Smooth muscle cell (in vitro differentiated cells): Measurements from ENCODE around the gene MAP7. TPM values are rescaled to one million over a fixed set of nuclear protein-coding genes. Genes with fewer than 3 reads are reported as not detected.
A peak's percentile ranks its signal among the peaks of the same experiment; 100 is the strongest.

ENCODE experiments used
- DNase-seq: peaks from one replicate; lab custom pipeline; 2025; ENCODE audit not compliant: unreplicated experiment; lab: John Stamatoyannopoulos, UW
- H2AFZ ChIP-seq: fragments of 200-600 bp; sonication (generic); 2 replicates; pipeline ENCODE4 v1.6.0; 2016; ENCODE audit warnings: antibody characterized with exemption, low read depth, mild to moderate bottlenecking
- H3F3A ChIP-seq: fragments of 200-600 bp; sonication (generic); 2 replicates; pipeline ENCODE4 v1.6.0; 2017; ENCODE audit warnings: antibody characterized with exemption, low read depth
- H3K27ac ChIP-seq: fragments of 200-600 bp; sonication (generic); 2 replicates; pipeline ENCODE4 v1.5.1; 2016; ENCODE audit warnings: low read depth, mild to moderate bottlenecking
- H3K27me3 ChIP-seq: fragments of 200-600 bp; sonication (generic); 2 replicates; pipeline ENCODE4 v1.6.1; 2016; ENCODE audit warnings: low read depth, mild to moderate bottlenecking
- H3K36me3 ChIP-seq: fragments of 200-600 bp; sonication (generic); 2 replicates; pipeline ENCODE4 v1.5.1; 2016; ENCODE audit warnings: low read depth
- H3K4me1 ChIP-seq: fragments of 200-600 bp; sonication (generic); 2 replicates; pipeline ENCODE4 v1.5.1; 2016; ENCODE audit warnings: low read depth
- H3K4me2 ChIP-seq: fragments of 200-600 bp; sonication (generic); 2 replicates; pipeline ENCODE4 v1.6.0; 2016; ENCODE audit warnings: mild to moderate bottlenecking
- H3K4me3 ChIP-seq: fragments of 200-600 bp; sonication (generic); 2 replicates; pipeline ENCODE4 v1.5.1; 2016; ENCODE audit warnings: mild to moderate bottlenecking
- H3K79me2 ChIP-seq: fragments of 200-600 bp; sonication (generic); 2 replicates; pipeline ENCODE4 v1.6.0; 2016; ENCODE audit warnings: low read depth, mild to moderate bottlenecking
- H3K9ac ChIP-seq: fragments of 200-600 bp; sonication (generic); 2 replicates; pipeline ENCODE4 v1.6.0; 2016; ENCODE audit warnings: low read depth
- H3K9me3 ChIP-seq: fragments of 200-600 bp; sonication (generic); replicated peaks from 2 replicates; pipeline ENCODE4 v1.5.1; 2016; ENCODE audit warnings: low read depth
- H4K20me1 ChIP-seq: fragments of 200-600 bp; sonication (generic); 2 replicates; pipeline ENCODE4 v1.6.0; 2016; ENCODE audit warnings: low read depth
- WGBS: methylation state at CpG from one replicate; pipeline ENCODE4 v1.1.7; 2016; ENCODE audit warnings: low lambda C conversion rate; 5-methylcytosine and 5-hydroxymethylcytosine counted together
- polyA plus RNA-seq: library from polyadenylated mRNA; unstranded; fragments of >200 nt; fragmentation: Nextera tagmentation; extraction: Ambion mirVana; gene quantifications from 2 replicates; pipeline ENCODE4 v1.2.1, GENCODE V29; 2016
- total RNA-seq: library from RNA; depleted of rRNA; stranded (reverse); fragments of >200 nt; gene quantifications from 2 replicates; pipeline ENCODE4 v1.2.3, GENCODE V29; 2014
- TF ChIP-seq, protein P1 (sequence below): fragments of 200-600 bp; sonication (generic); IDR thresholded peaks from 2 replicates; pipeline ENCODE4 v1.5.1; 2017; ENCODE audit warnings: borderline replicate concordance, mild to moderate bottlenecking, antibody characterized with exemption; ENCODE audit not compliant: insufficient read depth, poor library complexity, severe bottlenecking

Gene MAP7
- total and polyA plus RNA-seq, 2 experiments from 2014 or later: 1.6 to 8.2 TPM

- Histone ChIP-seq H3K9me3 (no peaks in the 10 kb centered on the region), H3K4me3 (no peak overlapping the region), H3K36me3 (no peaks in the 10 kb centered on the region), H3K4me2 (no peak overlapping the region), H4K20me1 (no peaks in the 10 kb centered on the region), H3K79me2 (no peaks in the 10 kb centered on the region), H3F3A (no peaks in the 10 kb centered on the region), H3K27ac (no peak overlapping the region), H2AFZ (no peak overlapping the region), H3K4me1 (no peaks in the 10 kb centered on the region), H3K9ac (no peak overlapping the region), H3K27me3 (no peaks in the 10 kb centered on the region)
- 98% methylated on average over 5 of the region's 5 CpGs for WGBS
- TF ChIP-seq, protein P1, sequence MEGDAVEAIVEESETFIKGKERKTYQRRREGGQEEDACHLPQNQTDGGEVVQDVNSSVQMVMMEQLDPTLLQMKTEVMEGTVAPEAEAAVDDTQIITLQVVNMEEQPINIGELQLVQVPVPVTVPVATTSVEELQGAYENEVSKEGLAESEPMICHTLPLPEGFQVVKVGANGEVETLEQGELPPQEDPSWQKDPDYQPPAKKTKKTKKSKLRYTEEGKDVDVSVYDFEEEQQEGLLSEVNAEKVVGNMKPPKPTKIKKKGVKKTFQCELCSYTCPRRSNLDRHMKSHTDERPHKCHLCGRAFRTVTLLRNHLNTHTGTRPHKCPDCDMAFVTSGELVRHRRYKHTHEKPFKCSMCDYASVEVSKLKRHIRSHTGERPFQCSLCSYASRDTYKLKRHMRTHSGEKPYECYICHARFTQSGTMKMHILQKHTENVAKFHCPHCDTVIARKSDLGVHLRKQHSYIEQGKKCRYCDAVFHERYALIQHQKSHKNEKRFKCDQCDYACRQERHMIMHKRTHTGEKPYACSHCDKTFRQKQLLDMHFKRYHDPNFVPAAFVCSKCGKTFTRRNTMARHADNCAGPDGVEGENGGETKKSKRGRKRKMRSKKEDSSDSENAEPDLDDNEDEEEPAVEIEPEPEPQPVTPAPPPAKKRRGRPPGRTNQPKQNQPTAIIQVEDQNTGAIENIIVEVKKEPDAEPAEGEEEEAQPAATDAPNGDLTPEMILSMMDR: no peak
- DNase-seq: no peak
Measured at GRCh38 chr6:136510299-136510698, 39.9 kb downstream of the MAP7 start.

GRCh38 chr6:136508725-136509392, 41.4 kb downstream of the MAP7 start:
- Histone ChIP-seq H2AFZ (no peak overlapping the region), H3K4me2 (no peak overlapping the region), H3K36me3 (no peaks in the 10 kb centered on the region), H3K79me2 (no peaks in the 10 kb centered on the region), H3K9ac (no peak overlapping the region), H3K4me3 (no peak overlapping the region), H3K9me3 (no peaks in the 10 kb centered on the region), H3K4me1 (no peaks in the 10 kb centered on the region), H3F3A (no peaks in the 10 kb centered on the region), H4K20me1 (no peaks in the 10 kb centered on the region), H3K27ac (peak overlapping the region; percentile 57), H3K27me3 (no peaks in the 10 kb centered on the region)
- TF ChIP-seq, protein P1: no peak
- 67% methylated on average over 1 of the region's 1 CpG for WGBS
- no peak for DNase-seq

- Histone ChIP-seq H3K9ac (no peak overlapping the region), H3K9me3 (no peaks in the 10 kb centered on the region), H3K4me2 (no peak overlapping the region), H3K79me2 (no peaks in the 10 kb centered on the region), H3K4me1 (peaks cover 8% of the 10 kb centered on the region), H3K27me3 (no peaks in the 10 kb centered on the region), H3K36me3 (no peaks in the 10 kb centered on the region), H4K20me1 (no peaks in the 10 kb centered on the region), H3F3A (no peaks in the 10 kb centered on the region), H3K4me3 (no peak overlapping the region), H2AFZ (no peak overlapping the region), H3K27ac (no peak overlapping the region)
- TF ChIP-seq, protein P1: no peak
- no peak for DNase-seq
- 83% methylated on average over 5 of the region's 5 CpGs for WGBS
Measured at GRCh38 chr6:136506124-136506799, 44.0 kb downstream of the MAP7 start.
